ENCODE measurements around the gene MED25.

MED25 gene

GRCh38 chr19:49814010-49814409 is 4.1 kb upstream of the MED25 start:
- no peak for ATAC-seq
- TF ChIP-seq CREB5 (CRISPR knock-in tag; IDR thresholded peaks at IDR 0.05; ENCODE audit: low read depth): no peak
- TF ChIP-seq PATZ1 (CRISPR knock-in tag; IDR thresholded peaks at IDR 0.05; ENCODE audit: borderline replicate concordance): no peak
- no peak for TF ChIP-seq CSDC2 (CRISPR knock-in tag; IDR thresholded peaks at IDR 0.05)
- TF ChIP-seq SNAI2 (CRISPR knock-in tag; IDR thresholded peaks at IDR 0.05): no peak
- no peak for TF ChIP-seq PPARA (CRISPR knock-in tag; IDR thresholded peaks at IDR 0.05; ENCODE audit: borderline replicate concordance)
- no peak for TF ChIP-seq ZC3H10 (CRISPR knock-in tag; IDR thresholded peaks at IDR 0.05)
- TF ChIP-seq POU6F1 (CRISPR knock-in tag; IDR thresholded peaks at IDR 0.05; ENCODE audit: borderline replicate concordance, low read depth): no peak
- TF ChIP-seq ESRRG (CRISPR knock-in tag; IDR thresholded peaks at IDR 0.05): no peak

- no peak for ATAC-seq
- TF ChIP-seq OSR1 (CRISPR knock-in tag; IDR thresholded peaks at IDR 0.05): no peak
- no peak for TF ChIP-seq TSHZ2 (CRISPR knock-in tag; IDR thresholded peaks at IDR 0.05)
- TF ChIP-seq PATZ1 (CRISPR knock-in tag; IDR thresholded peaks at IDR 0.05; ENCODE audit: borderline replicate concordance): no peak
- no peak for TF ChIP-seq ZFP30 (CRISPR knock-in tag; IDR thresholded peaks at IDR 0.05)
- no peak for TF ChIP-seq SNAI2 (CRISPR knock-in tag; IDR thresholded peaks at IDR 0.05)
- TF ChIP-seq ISL1 (CRISPR knock-in tag; IDR thresholded peaks at IDR 0.05): no peak
- no peak for TF ChIP-seq CSDC2 (CRISPR knock-in tag; IDR thresholded peaks at IDR 0.05)
- no peak for TF ChIP-seq RARB (CRISPR knock-in tag; IDR thresholded peaks at IDR 0.05)
- no peak for TF ChIP-seq CREB5 (CRISPR knock-in tag; IDR thresholded peaks at IDR 0.05; ENCODE audit: low read depth)
- no peak for TF ChIP-seq ZFP3 (CRISPR knock-in tag; IDR thresholded peaks at IDR 0.05)
- TF ChIP-seq CSRNP3 (CRISPR knock-in tag; IDR thresholded peaks at IDR 0.05): no peak
- TF ChIP-seq ZNF70 (CRISPR knock-in tag; IDR thresholded peaks at IDR 0.05): no peak
- TF ChIP-seq ARNTL (CRISPR knock-in tag; IDR thresholded peaks at IDR 0.05; ENCODE audit: borderline replicate concordance, low read depth): no peak
- TF ChIP-seq PPARA (CRISPR knock-in tag; IDR thresholded peaks at IDR 0.05; ENCODE audit: borderline replicate concordance): no peak
These were observed 1.5 kb upstream of the MED25 start for GRCh38 chr19:49816590-49816989.
